NB4 (cell line): ENCODE data around the gene HADHA.

Experiments used
- DNase-seq: peaks from one replicate; pipeline ENCODE4 v3.0.0; 2010; ENCODE audit warnings: low read depth
- H3K4me3 ChIP-seq: one replicate; pipeline ENCODE4 v1.5.1; 2011; ENCODE audit warnings: mild to moderate bottlenecking, low read depth, low read length, moderate library complexity
- CTCF ChIP-seq: IDR thresholded peaks from one replicate; pipeline ENCODE4 v1.5.1; 2012; ENCODE audit warnings: low read depth, low read length
- MYC ChIP-seq: IDR thresholded peaks from 2 replicates; pipeline ENCODE4 v1.6.1; 2011; ENCODE audit warnings: low read depth, low read length
- POLR2A ChIP-seq: IDR thresholded peaks from 2 replicates; pipeline ENCODE4 v1.6.1; 2011; ENCODE audit warnings: mild to moderate bottlenecking; ENCODE audit not compliant: insufficient read length; ENCODE audit errors: extremely low read depth
- TF ChIP-seq, protein P1 (sequence below): IDR thresholded peaks from 2 replicates; pipeline ENCODE4 v1.6.1; 2011; ENCODE audit warnings: low read depth, low read length

HADHA gene

DNA sequence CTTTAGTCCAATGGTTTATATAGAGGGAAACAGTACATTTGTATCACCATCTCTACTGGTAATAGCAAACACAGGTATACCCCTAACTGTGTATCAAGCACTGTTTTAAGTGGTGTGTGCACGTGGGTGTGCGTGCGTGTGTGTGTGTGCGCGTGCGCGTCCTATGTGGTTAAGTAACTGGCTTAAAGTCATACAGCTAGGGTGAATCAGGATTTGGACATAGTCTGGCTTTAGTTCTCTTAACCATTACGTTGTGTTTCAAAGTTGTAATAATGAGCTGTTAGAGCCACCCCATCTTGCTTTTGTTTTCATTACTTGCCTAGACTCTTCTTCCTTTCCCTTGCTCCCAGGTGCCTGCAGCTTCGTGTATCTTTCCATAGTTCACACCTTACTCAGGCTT is 2.4 kb upstream of the HADHA start:
- TF ChIP-seq CTCF (no peak), MYC (peak; percentile 90), POLR2A (no peak)
- TF ChIP-seq, protein P1, sequence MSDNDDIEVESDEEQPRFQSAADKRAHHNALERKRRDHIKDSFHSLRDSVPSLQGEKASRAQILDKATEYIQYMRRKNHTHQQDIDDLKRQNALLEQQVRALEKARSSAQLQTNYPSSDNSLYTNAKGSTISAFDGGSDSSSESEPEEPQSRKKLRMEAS, result peak; percentile 98
- peak; percentile 90 for DNase-seq
- H3K4me3 ChIP-seq, result peak overlapping the region; percentile 84

DNA sequence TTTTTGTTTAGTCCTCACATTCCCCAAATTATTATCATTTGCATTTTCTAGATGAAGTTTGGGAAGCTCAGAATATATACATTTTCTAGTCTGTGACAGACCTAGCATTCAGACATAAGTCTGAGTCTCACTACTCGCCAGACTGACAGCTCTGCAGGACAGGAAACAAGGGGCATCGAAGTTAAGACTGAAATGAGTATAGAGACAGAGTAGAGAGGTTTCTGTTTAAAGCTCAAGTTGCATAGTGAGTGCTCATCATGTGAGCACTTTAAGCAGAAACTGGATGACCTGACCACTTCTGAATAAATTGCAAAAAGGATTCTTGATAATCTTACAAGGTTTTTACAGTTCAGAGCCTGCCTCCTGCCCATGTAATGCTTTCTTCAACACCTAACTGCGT is 1.4 kb upstream of the HADHA start:
- peak; percentile 67 for DNase-seq
- TF ChIP-seq CTCF (no peak), POLR2A (no peak), MYC (no peak)
- TF ChIP-seq, protein P1, result no peak
- peak overlapping the region; percentile 84 for H3K4me3 ChIP-seq

GRCh38 chr2:26245231-26245732 is 850 bp upstream of the HADHA start:
- DNase-seq, result no peak
- TF ChIP-seq, protein P1, result no peak
- TF ChIP-seq CTCF (no peak), POLR2A (no peak), MYC (no peak; the same call in 1 of the 2 replicates)
- peak overlapping the region; percentile 84 for H3K4me3 ChIP-seq

- peak; percentile 67 for DNase-seq
- TF ChIP-seq MYC (no peak), POLR2A (no peak)
- TF ChIP-seq, protein P1, result no peak
- H3K4me3 ChIP-seq, result peak overlapping the region; percentile 84
These were observed 743 bp downstream of the HADHA start for GRCh38 chr2:26243470-26244308.

- no peak for TF ChIP-seq MYC
- no peak for TF ChIP-seq POLR2A
- TF ChIP-seq CTCF, result no peak
- TF ChIP-seq, protein P1, result no peak
- peak; percentile 15 for DNase-seq
- H3K4me3 ChIP-seq, result peak overlapping the region; percentile 84
These were observed 2.5 kb downstream of the HADHA start for GRCh38 chr2:26241928-26242436.

- no peak overlapping the region for H3K4me3 ChIP-seq
- TF ChIP-seq MYC (no peak), POLR2A (no peak), CTCF (no peak)
- TF ChIP-seq, protein P1, result no peak
- DNase-seq, result peak; percentile 75
These were observed 6.0 kb downstream of the HADHA start for GRCh38 chr2:26238311-26238958.
